GM12891 (cell line): ENCODE results near the gene DNAJC3.

Source experiments
- POLR2AphosphoS5 ChIP-seq: IDR thresholded peaks from 2 replicates; pipeline ENCODE4 v1.6.1; 2011; ENCODE audit warnings: low read depth, low read length, control low read depth
- TAF1 ChIP-seq: IDR thresholded peaks from 2 replicates; pipeline ENCODE4 v1.6.1; 2011; ENCODE audit warnings: low read depth, low read length, control low read depth

DNA sequence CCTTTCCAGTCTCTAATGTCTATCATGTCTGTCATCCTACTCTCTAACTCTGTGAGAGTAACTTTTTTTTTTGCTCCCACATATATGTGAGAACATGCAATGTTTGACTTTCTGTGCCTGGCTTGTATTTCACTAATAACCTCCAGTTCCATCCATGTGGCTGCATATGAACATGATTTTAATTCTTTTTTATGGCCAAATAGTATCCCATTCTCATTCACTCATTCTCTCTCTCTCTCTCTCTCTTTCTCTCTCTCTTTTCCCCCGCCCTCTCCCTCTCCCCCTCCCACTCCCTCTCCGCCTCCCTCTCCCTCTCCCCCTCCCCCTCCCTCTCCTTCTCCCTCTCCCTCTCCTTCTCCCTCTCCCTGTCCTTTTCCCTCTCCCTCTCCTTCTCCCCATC lies 52.0 kb downstream of the DNAJC3 start:
- TF ChIP-seq POLR2AphosphoS5 (no peak), TAF1 (no peak)
